HepG2 (cell line): ENCODE results near the gene F8. TPM values are rescaled to one million over a fixed set of nuclear protein-coding genes. Genes with fewer than 3 reads are reported as not detected.
A peak's percentile ranks its signal among the peaks of the same experiment; 100 is the strongest.

ENCODE experiments used
- ARNT ChIP-seq: fragments of 450-650 bp; IDR thresholded peaks from 2 replicates; pipeline ENCODE4 v1.6.1; 2017
- CREM ChIP-seq, 2 experiments: sonication (generic) in 1 of 2; formaldehyde crosslinking in 1 of 2; IDR thresholded peaks; 2 replicates each; pipeline versions ENCODE4 v1.4.0 to v1.6.1; 2016 to 2020; ENCODE audit warnings: antibody characterized with exemption in 1 of 2, mild to moderate bottlenecking in 1 of 2, missing genetic modification reagents in 1 of 2
- DNMT3B ChIP-seq: conservative IDR thresholded peaks from 2 replicates; pipeline ENCODE4 v1.6.1; 2016; ENCODE audit warnings: missing biosample characterization, control low read depth
- KDM5A ChIP-seq: fragments of 200-600 bp; sonication (generic); IDR thresholded peaks from 2 replicates; pipeline ENCODE4 v1.7.0; 2018; ENCODE audit warnings: antibody characterized with exemption, mild to moderate bottlenecking, low read length, borderline replicate concordance
- MAFK ChIP-seq, 2 experiments: IDR thresholded peaks in 1 of 2; conservative IDR thresholded peaks in 1 of 2; 2 replicates each; pipeline ENCODE4 v1.6.1; 2011; ENCODE audit warnings: improper control_type of control experiment in 2 of 2, low read length in 2 of 2
- NCOA2 ChIP-seq: sonication (generic); formaldehyde crosslinking; IDR thresholded peaks from 2 replicates; pipeline ENCODE4 v1.8.0; 2022; ENCODE audit warnings: inconsistent platforms
- PHF8 ChIP-seq: sonication (generic); formaldehyde crosslinking; IDR thresholded peaks from 2 replicates; pipeline ENCODE4 v1.5.0; 2020; ENCODE audit warnings: missing genetic modification reagents
- PLRG1 ChIP-seq: fragments of 450-650 bp; conservative IDR thresholded peaks from 2 replicates; pipeline ENCODE4 v1.6.1; 2016
- SAP130 ChIP-seq: IDR thresholded peaks from 2 replicates; pipeline ENCODE4 v1.6.1; 2016; ENCODE audit warnings: low read depth
- SMAD3 ChIP-seq: sonication (generic); formaldehyde crosslinking; IDR thresholded peaks from 2 replicates; pipeline ENCODE4 v1.4.0; 2020; ENCODE audit warnings: missing genetic modification reagents
- SNRNP70 ChIP-seq: fragments of 200-400 bp; formaldehyde crosslinking; IDR thresholded peaks from 2 replicates; pipeline ENCODE4 v1.6.1; 2017; ENCODE audit warnings: mild to moderate bottlenecking, low read depth, low read length, moderate library complexity
- SP5 ChIP-seq: IDR thresholded peaks from 2 replicates; pipeline ENCODE4 v1.6.1; 2016; ENCODE audit warnings: low read depth, borderline replicate concordance
- SRSF4 ChIP-seq: fragments of 200-400 bp; formaldehyde crosslinking; IDR thresholded peaks from one replicate; pipeline ENCODE4 v1.6.1; 2018; ENCODE audit warnings: mild to moderate bottlenecking, low read depth, low read length, moderate library complexity; ENCODE audit not compliant: poor library complexity, severe bottlenecking
- WIZ ChIP-seq: sonication (generic); formaldehyde crosslinking; IDR thresholded peaks from 2 replicates; pipeline ENCODE4 v1.5.1; 2020; ENCODE audit warnings: mild to moderate bottlenecking, missing genetic modification reagents
- ZBTB14 ChIP-seq: sonication (generic); formaldehyde crosslinking; IDR thresholded peaks from 2 replicates; pipeline ENCODE4 v1.4.0; 2020; ENCODE audit warnings: missing genetic modification reagents
- ZFP36L1 ChIP-seq: sonication (generic); formaldehyde crosslinking; IDR thresholded peaks from 2 replicates; pipeline ENCODE4 v1.8.0; 2022; ENCODE audit warnings: mild to moderate bottlenecking, missing genetic modification reagents, moderate library complexity
- ZFP37 ChIP-seq: sonication (generic); formaldehyde crosslinking; IDR thresholded peaks from 2 replicates; pipeline ENCODE4 v1.4.0; 2020; ENCODE audit warnings: missing genetic modification reagents, borderline replicate concordance
- ZNF276 ChIP-seq: sonication (generic); formaldehyde crosslinking; IDR thresholded peaks from 2 replicates; pipeline ENCODE4 v1.4.0; 2020; ENCODE audit warnings: mild to moderate bottlenecking, low read depth, missing genetic modification reagents
- ZNF460 ChIP-seq: sonication (generic); formaldehyde crosslinking; IDR thresholded peaks from 2 replicates; pipeline ENCODE4 v1.5.1; 2020; ENCODE audit warnings: missing genetic modification reagents, mild to moderate bottlenecking, borderline replicate concordance
- ZNF678 ChIP-seq: sonication (generic); formaldehyde crosslinking; IDR thresholded peaks from 2 replicates; pipeline ENCODE4 v1.4.0; 2020; ENCODE audit warnings: mild to moderate bottlenecking, missing genetic modification reagents
- ZNF687 ChIP-seq: sonication (generic); formaldehyde crosslinking; IDR thresholded peaks from 2 replicates; pipeline ENCODE4 v1.5.1; 2020; ENCODE audit warnings: mild to moderate bottlenecking, missing genetic modification reagents, moderate library complexity
- ZNF83 ChIP-seq: sonication (generic); formaldehyde crosslinking; IDR thresholded peaks from 2 replicates; pipeline ENCODE4 v1.4.0; 2020; ENCODE audit warnings: missing genetic modification reagents, mild to moderate bottlenecking, borderline replicate concordance
- polyA plus RNA-seq, 8 experiments: library from polyadenylated mRNA; depleted of rRNA in 3 of 8; stranded (reverse) in 7 of 8; unstranded in 1 of 8; fragments of >200 nt; fragmentation: Illumina TruSeq in 4 of 8; extraction: Trizol in 4 of 8; gene quantifications; 2 replicates each; pipeline versions ENCODE4 v1.2.1 to v1.2.3, GENCODE V29; 2011 to 2016; ENCODE audit warnings: low read depth in 4 of 8, missing spikeins in 1 of 8, mixed read lengths in 1 of 8; ENCODE audit not compliant: insufficient read depth in 1 of 8
- total RNA-seq, 5 experiments: library from RNA; depleted of rRNA; stranded (reverse); fragments of >200 nt; fragmentation: Illumina TruSeq; extraction: Trizol; gene quantifications; 2 replicates each; pipeline ENCODE4 v1.2.3, GENCODE V29; 2016; ENCODE audit warnings: low read depth in 1 of 5
- TF ChIP-seq, protein P1 (sequence below): sonication (generic); formaldehyde crosslinking; IDR thresholded peaks from 2 replicates; pipeline ENCODE4 v1.5.0; 2020; ENCODE audit warnings: missing genetic modification reagents, mild to moderate bottlenecking, borderline replicate concordance

F8 gene
- total and polyA plus RNA-seq, 2 of the 13 experiments (the other 11 are each of a cell fraction or from before 2014, with no cell fraction given), result 0.29 to 0.61 TPM

- no peak for TF ChIP-seq SP5 (CRISPR knock-in tag)
- TF ChIP-seq ZFP36L1 (CRISPR knock-in tag), result no peak
- TF ChIP-seq, protein P1, sequence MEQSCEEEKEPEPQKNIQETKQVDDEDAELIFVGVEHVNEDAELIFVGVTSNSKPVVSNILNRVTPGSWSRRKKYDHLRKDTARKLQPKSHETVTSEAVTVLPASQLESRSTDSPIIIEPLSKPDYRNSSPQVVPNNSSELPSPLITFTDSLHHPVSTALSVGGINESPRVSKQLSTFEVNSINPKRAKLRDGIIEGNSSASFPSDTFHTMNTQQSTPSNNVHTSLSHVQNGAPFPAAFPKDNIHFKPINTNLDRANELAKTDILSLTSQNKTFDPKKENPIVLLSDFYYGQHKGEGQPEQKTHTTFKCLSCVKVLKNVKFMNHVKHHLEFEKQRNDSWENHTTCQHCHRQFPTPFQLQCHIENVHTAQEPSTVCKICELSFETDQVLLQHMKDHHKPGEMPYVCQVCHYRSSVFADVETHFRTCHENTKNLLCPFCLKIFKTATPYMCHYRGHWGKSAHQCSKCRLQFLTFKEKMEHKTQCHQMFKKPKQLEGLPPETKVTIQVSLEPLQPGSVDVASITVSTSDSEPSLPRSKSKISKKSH (CRISPR knock-in tag), result 0 out of 2 replicates have a peak, but pooled peaks have one; percentile 5
- TF ChIP-seq SAP130, result peak; percentile 39; the same call in 1 of the 2 replicates
- no peak for TF ChIP-seq NCOA2 (CRISPR knock-in tag)
- TF ChIP-seq ZNF678, result no peak
- peak; percentile 36 for TF ChIP-seq ZNF687 (CRISPR knock-in tag)
- no peak for TF ChIP-seq CREM (IDR thresholded peaks at IDR 0.05)
- TF ChIP-seq CREM (CRISPR knock-in tag; IDR thresholded peaks at IDR 0.05), result no peak
- peak; percentile 4; the same call in 1 of the 2 replicates for TF ChIP-seq PHF8 (CRISPR knock-in tag)
- TF ChIP-seq DNMT3B, result no peak
- TF ChIP-seq ZNF460 (CRISPR knock-in tag), result no peak
- TF ChIP-seq ZFP37 (CRISPR knock-in tag), result no peak
- TF ChIP-seq MAFK (conservative IDR thresholded peaks at IDR 0.05 in 1 of 2, IDR thresholded peaks at IDR 0.05 in 1 of 2; ENCODE audit: low read length in 2 of 2), result no peak
- TF ChIP-seq SNRNP70, result no peak
- TF ChIP-seq SMAD3, result no peak
- no peak for TF ChIP-seq SRSF4
- no peak for TF ChIP-seq ZBTB14
- TF ChIP-seq ZNF83 (CRISPR knock-in tag), result no peak
- TF ChIP-seq WIZ (CRISPR knock-in tag), result no peak
- TF ChIP-seq ARNT, result no peak
- TF ChIP-seq ZNF276 (CRISPR knock-in tag), result no peak
- TF ChIP-seq PLRG1, result no peak
- no peak for TF ChIP-seq KDM5A
These were observed 49.3 kb upstream of the F8 start (continued) for GRCh38 chrX:155071694-155072280.
